ENCODE measurements around the gene PPIL6.

Gene PPIL6

GRCh38 chr6:109362102-109362884 is 78.1 kb downstream of the PPIL6 start:
- no peak for DNase-seq (ENCODE audit: low spot score)

GRCh38 chr6:109360791-109361190 is 79.6 kb downstream of the PPIL6 start:
- no peak for DNase-seq (ENCODE audit: low spot score)

DNA sequence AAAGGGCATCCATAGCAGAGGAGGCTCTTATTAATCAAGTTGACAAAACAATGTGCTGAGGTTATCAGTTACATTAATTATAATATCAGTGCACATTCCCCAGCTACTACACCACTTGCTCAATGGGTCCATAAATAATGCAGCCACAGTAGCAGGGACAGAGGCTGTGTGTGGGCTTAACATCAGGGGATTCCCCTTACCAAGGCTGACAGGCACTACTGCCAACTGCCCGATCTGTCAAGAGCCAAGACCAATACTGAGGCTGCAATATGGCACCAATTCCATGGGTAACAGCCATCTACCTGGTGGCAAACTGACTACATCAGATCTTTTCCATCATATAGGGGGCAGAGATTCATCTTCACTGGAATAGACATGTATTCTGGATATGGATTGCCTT is 80.1 kb downstream of the PPIL6 start:
- no peak for DNase-seq (ENCODE audit: low spot score)

DNA sequence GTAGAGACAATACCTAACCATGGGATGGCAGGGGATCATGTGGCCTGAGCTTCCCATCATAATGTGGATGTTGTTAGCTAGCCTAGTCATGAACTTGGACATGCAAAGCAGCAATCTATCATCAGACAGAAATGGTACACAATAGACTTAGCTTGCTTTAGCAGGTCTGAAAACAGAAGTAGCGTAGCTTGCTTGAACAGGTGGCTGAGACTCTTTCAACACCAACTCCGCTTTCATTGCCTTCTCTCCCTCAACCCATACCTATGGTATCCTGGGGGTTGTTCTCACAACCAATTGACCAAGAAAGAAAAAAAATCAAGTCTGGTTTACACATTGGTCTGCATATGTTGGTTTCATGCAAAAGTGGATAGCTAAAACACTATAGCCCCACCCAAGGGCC is 81.2 kb downstream of the PPIL6 start:
- DNase-seq (ENCODE audit: low spot score) = no peak

- DNase-seq (ENCODE audit: low spot score) = no peak
Observed at GRCh38 chr6:109358204-109358603, 82.2 kb downstream of the PPIL6 start.

- DNase-seq (ENCODE audit: low spot score) = no peak
Observed at GRCh38 chr6:109356237-109356636, 84.2 kb downstream of the PPIL6 start.

DNA sequence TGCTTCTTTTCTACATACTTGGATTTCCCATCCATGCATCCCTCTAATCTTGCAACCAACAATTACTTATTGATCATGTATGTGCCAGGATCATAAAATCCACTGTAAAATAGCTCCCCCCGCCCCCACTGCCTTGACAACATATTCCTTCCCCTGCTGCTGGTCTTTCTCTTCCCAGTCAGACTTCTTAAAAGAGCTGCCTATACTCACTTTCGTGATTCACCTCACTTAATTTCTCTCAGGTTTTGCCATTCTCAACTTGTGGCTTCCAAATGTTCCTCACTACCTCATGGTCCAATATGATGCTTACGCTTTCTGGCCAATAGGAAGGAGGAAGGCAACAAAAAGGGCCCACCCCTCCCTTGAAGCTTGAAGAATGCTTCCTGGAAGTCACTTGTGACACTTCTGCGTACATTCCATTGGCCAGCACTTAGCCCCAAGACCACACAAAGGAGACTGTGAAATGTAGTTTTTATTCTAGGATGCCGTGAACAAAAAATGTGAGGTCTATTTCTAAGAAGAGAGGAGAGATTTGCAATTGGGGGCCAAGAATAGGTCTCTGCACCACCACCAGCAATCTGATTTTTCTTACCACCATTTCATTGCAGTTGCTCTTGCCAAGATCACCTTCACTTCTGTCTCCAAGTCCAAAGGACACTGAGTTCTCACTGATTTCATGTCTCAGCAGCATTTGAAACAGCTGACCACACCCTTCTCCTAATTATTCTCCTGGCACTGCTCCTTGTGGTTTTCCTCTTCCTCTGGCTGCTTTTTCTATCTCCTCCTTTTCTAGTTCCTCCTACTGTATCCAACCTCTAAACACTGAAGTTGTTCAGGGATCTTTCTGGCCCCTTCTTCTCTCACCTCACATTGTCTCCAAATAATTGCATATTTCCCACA is 88.9 kb downstream of the PPIL6 start:
- DNase-seq (ENCODE audit: low spot score) = no peak

DNA sequence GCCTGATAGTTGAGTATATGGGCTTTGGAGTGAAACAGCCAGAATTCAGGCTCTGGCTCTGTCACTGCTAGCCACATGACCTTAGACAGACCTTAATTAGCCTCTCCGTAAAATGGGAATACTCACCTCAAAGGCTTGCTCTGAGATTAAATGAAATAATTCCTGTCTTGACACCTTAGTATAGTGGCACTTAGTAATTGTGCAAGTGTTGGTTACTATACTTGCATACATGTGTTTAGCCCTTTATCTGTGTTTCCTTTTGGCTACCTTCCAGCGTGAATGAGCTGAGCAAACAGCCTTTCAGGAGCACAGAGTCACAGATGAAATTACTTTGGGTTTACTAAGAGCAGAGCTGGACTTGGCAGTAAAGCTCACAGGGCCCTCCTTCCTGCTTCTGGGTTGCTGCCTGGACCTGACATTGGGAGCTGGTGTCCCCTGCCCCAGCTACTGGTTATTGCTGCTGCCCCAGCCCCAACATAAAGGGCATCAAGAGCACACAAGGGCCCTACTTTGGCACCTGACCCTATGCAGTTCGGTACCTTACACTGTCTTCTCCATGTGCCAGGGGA is 90.9 kb downstream of the PPIL6 start:
- DNase-seq (ENCODE audit: low spot score) = no peak

DNA sequence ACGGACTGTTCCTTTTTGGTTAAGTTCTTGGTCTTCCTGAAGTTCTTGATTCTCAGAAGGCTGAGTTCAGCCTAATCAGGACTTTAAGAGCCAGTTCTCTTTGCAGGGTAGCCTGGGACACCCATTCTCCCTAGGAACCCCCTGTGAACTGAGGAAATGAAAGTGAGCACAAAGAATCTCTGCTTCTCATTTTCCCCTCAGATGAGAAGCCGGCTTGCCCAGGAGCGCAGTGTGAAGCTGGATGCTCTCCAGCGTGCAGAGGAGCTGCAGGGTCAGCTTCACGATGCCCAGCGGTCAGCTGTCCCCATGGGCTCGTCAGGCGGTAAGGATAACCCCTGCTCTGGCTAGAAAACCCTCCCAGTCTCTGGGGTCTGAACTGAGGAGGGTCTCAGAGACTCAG is 92.2 kb downstream of the PPIL6 start:
- no peak for DNase-seq (ENCODE audit: low spot score)

DNA sequence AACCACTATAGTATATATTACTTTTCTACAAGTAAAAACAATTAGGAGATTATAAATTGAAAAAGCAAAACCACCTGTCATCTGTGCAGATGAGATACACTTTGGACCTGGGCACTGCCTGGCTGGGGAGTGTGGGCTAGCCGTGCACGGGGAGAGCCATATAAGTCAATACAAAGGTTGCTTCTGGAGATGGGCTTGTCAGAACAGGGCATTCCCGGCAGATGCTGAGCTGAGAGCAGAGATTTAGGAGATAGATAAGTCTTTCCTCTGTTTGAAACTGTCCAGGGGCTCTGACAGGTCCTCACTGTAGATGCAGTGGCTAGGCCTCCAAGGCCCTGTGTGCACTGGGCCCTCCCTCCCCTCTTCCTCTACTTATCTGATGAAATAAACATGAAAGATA is 92.6 kb downstream of the PPIL6 start:
- no peak for DNase-seq (ENCODE audit: low spot score)

DNA sequence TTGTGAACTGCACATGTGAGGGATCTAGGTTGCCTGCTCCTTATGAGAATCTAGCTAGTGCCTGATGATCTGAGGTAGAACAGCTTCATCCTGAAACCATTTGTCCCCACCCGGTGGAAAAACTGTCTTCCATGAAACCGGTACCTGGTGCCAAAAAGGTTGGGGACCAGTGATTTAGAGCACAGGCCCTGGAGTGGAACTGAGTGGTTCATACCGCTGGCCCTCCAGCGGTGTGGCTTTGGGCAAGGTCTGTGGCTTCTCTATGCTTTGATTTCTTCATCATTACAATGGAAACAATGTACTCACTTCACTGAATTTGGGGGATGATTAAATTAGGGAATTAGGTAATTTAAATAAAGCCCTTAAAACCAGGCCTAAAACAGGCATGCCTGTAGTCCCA is 94.4 kb downstream of the PPIL6 start:
- DNase-seq (ENCODE audit: low spot score) = no peak

DNA sequence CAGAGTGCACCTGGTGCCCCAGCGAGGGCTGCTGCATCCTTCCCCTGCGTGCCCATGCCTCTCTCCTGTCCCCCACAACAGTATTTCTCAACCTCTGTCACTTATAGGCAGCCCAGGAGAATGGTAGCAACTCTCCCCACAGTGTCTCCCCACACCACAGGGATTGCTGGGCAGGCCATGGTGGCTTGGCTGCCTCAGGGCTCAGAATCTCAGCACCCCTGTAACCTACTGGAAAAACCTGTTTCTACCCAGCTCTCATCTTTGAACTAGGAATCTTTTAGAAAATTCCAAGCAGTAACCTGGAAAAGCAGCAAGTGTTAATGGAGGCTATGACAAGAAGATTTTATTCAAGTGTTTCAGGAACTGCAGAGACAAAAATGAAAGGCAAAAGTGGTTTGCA is 96.2 kb downstream of the PPIL6 start:
- no peak for DNase-seq (ENCODE audit: low spot score)

DNA sequence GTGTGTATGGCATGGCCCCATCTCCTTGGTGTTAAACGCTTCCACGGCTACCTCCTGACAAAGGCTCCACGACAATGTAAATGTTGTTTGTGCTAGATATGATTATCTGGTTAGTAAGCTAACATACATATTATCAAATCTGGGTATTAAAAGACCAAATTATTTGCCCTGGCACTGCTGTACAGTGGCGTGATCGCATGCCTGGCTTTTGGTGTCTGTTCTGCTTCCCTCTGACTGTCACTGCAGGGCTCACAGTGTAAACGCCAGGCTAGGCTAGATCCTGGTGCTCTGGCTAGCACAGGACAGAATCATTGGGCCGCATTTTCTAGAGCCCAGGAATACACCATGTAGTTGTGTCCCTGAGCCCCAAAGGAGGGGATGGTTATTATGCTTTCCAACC is 96.9 kb downstream of the PPIL6 start:
- DNase-seq (ENCODE audit: low spot score) = no peak

GRCh38 chr6:109342911-109343310 is 97.5 kb downstream of the PPIL6 start:
- DNase-seq (ENCODE audit: low spot score) = no peak

- DNase-seq (ENCODE audit: low spot score) = no peak
Observed at GRCh38 chr6:109342506-109342905, 97.9 kb downstream of the PPIL6 start.

GRCh38 chr6:109340811-109341210 is 99.6 kb downstream of the PPIL6 start:
- no peak for DNase-seq (ENCODE audit: low spot score)

Data from CD4-positive, alpha-beta T cell treated with Interleukin-15 for 4 hours (primary cell).